PC-9 (cell line): Measurements from ENCODE around the gene SCAF4. TPM values are rescaled to one million over a fixed set of nuclear protein-coding genes. Genes with fewer than 3 reads are reported as not detected.

Experiments used
- BruUV-seq: library from RNA; stranded (reverse); fragments of 400-500 nt; replicated peaks from 2 replicates; lab custom pipeline; 2021; lab: Mats Ljungman, UMichigan
- CTCF ChIA-PET: fragments of 300-600 bp; sonication (Branson Sonifier 250); formaldehyde crosslinking; loops from one replicate; lab custom pipeline; 2022; ENCODE audit warnings: antibody characterized with exemption; lab: Charles Lee
- POLR2A ChIA-PET: fragments of 300-600 bp; sonication (Branson Sonifier 250); formaldehyde crosslinking; loops from one replicate; lab custom pipeline; 2022; ENCODE audit warnings: antibody characterized with exemption; ENCODE audit not compliant: unreplicated experiment; lab: Charles Lee
- DNase-seq, 2 experiments: peaks; one replicate each; pipeline versions ENCODE4 v3.0.0 to v3.0.0-alpha.2; 2015 to 2022; ENCODE audit warnings: mixed read lengths in 1 of 2
- H2AFZ ChIP-seq: fragments of 200-600 bp; sonication (generic); 2 replicates; pipeline ENCODE4 v1.8.1; 2017; ENCODE audit warnings: antibody characterized with exemption
- H3F3A ChIP-seq: fragments of 200-600 bp; sonication (generic); 2 replicates; pipeline ENCODE4 v1.8.1; 2017; ENCODE audit warnings: antibody characterized with exemption, mild to moderate bottlenecking, low read depth; ENCODE audit not compliant: insufficient read depth
- H3K27ac ChIP-seq: fragments of 200-600 bp; sonication (generic); 2 replicates; pipeline ENCODE4 v1.6.1; 2016; ENCODE audit warnings: mixed run types
- H3K27me3 ChIP-seq: fragments of 200-600 bp; sonication (generic); 2 replicates; pipeline ENCODE4 v1.6.1; 2016; ENCODE audit warnings: low read depth, mixed run types; ENCODE audit not compliant: insufficient read depth
- H3K36me3 ChIP-seq: fragments of 200-600 bp; sonication (generic); 2 replicates; pipeline ENCODE4 v1.6.1; 2016; ENCODE audit warnings: low read depth, mixed run types
- H3K4me1 ChIP-seq: fragments of 200-600 bp; sonication (generic); replicated peaks from 2 replicates; pipeline ENCODE4 v1.6.1; 2016; ENCODE audit warnings: mixed run types; ENCODE audit not compliant: insufficient read depth
- H3K4me2 ChIP-seq: fragments of 200-600 bp; sonication (generic); 2 replicates; pipeline ENCODE4 v1.6.1; 2017; ENCODE audit warnings: mixed run types
- H3K4me3 ChIP-seq: fragments of 200-600 bp; sonication (generic); 2 replicates; pipeline ENCODE4 v1.6.1; 2016; ENCODE audit warnings: mixed run types
- H3K79me2 ChIP-seq: fragments of 200-600 bp; sonication (generic); 2 replicates; pipeline ENCODE4 v1.6.1; 2017; ENCODE audit warnings: low read depth, mixed run types
- H3K9me2 ChIP-seq: fragments of 200-600 bp; sonication (generic); 2 replicates; pipeline ENCODE4 v1.8.1; 2017; ENCODE audit warnings: mild to moderate bottlenecking; ENCODE audit not compliant: insufficient read depth
- H3K9me3 ChIP-seq: fragments of 200-600 bp; sonication (generic); 2 replicates; pipeline ENCODE4 v1.8.1; 2016; ENCODE audit warnings: low read depth; ENCODE audit not compliant: insufficient read depth
- H4K20me1 ChIP-seq: fragments of 200-600 bp; sonication (generic); 2 replicates; pipeline ENCODE4 v1.8.1; 2017; ENCODE audit not compliant: insufficient read depth
- CTCF ChIP-seq: fragments of 200-600 bp; sonication (generic); conservative IDR thresholded peaks from 2 replicates; pipeline ENCODE4 v1.6.1; 2017; ENCODE audit warnings: mixed run types, antibody characterized with exemption, mild to moderate bottlenecking, moderate library complexity
- EZH2 ChIP-seq: fragments of 200-600 bp; sonication (generic); IDR thresholded peaks from 2 replicates; pipeline ENCODE4 v1.8.0; 2017; ENCODE audit warnings: antibody characterized with exemption, low read depth
- intact Hi-C: fragments of 100-400 bp; cut with micrococcal nuclease; formaldehyde crosslinking; loops from one replicate; pipeline ENCODE4 v1.10.0; 2022; ENCODE audit not compliant: unreplicated experiment
- total RNA-seq: library from RNA; stranded (reverse); gene quantifications from 2 replicates; pipeline ENCODE4 v1.2.3, GENCODE V29; 2021

SCAF4 gene
- total RNA-seq, 1 experiment from 2014 or later = 30.0 TPM

GRCh38 chr21:31629972-31630711 is 101.8 kb downstream of the SCAF4 start:
- ChIA-PET POLR2A (no interaction called here), CTCF (no interaction called here)
- Histone ChIP-seq H3K79me2 (no peaks in the 10 kb centered on the region), H4K20me1 (no peaks in the 10 kb centered on the region), H3K9me3 (no peaks in the 10 kb centered on the region), H3K4me1 (peaks cover 15% of the 10 kb centered on the region), H2AFZ (no peak overlapping the region), H3K9me2 (no peaks in the 10 kb centered on the region), H3F3A (peaks cover 12% of the 10 kb centered on the region; the same call in 1 of the 2 replicates), H3K36me3 (no peaks in the 10 kb centered on the region), H3K4me3 (no peak overlapping the region), H3K4me2 (peak overlapping the region; percentile 37), H3K27ac (no peak overlapping the region), H3K27me3 (no peaks in the 10 kb centered on the region)
- BruUV-seq = no TSS peak
- intact Hi-C loops = no loop called here
- TF ChIP-seq CTCF (no peak), EZH2 (no peak)
- peak; percentile 68 to 91 for DNase-seq

- intact Hi-C loops = no loop called here
- DNase-seq = no peak
- Histone ChIP-seq H3K9me3 (no peaks in the 10 kb centered on the region), H2AFZ (no peak overlapping the region), H4K20me1 (no peaks in the 10 kb centered on the region), H3K9me2 (no peaks in the 10 kb centered on the region), H3K4me3 (no peak overlapping the region), H3F3A (peaks cover 9% of the 10 kb centered on the region; the same call in 1 of the 2 replicates), H3K4me2 (no peak overlapping the region), H3K36me3 (no peaks in the 10 kb centered on the region), H3K79me2 (no peaks in the 10 kb centered on the region), H3K4me1 (peaks cover 8% of the 10 kb centered on the region; the same call in 1 of the 2 replicates), H3K27ac (no peak overlapping the region), H3K27me3 (no peaks in the 10 kb centered on the region)
- CTCF ChIA-PET = interaction anchor here (0.6 kb wide), 1 partner anchor 321 kb away, joined by 4 read pairs; no protein-coding TSS in a partner anchor
- no TSS peak for BruUV-seq
- TF ChIP-seq EZH2 (no peak), CTCF (no peak)
- POLR2A ChIA-PET = no interaction called here
These were observed 106.9 kb downstream of the SCAF4 start for GRCh38 chr21:31624961-31625491.

- no peaks in the 10 kb centered on the region for H3K9me3 ChIP-seq
- 0 out of 2 replicates have a peak, but pooled peaks cover under 1% of the 10 kb centered on the region for H3F3A ChIP-seq
- CTCF ChIA-PET = interaction anchor here (0.6 kb wide), 1 partner anchor 320 kb away, joined by 4 read pairs; no protein-coding TSS in a partner anchor
- H3K27me3 ChIP-seq = no peaks in the 10 kb centered on the region
- H3K9me2 ChIP-seq = no peaks in the 10 kb centered on the region
- no peak for TF ChIP-seq EZH2
- TF ChIP-seq CTCF = no peak
- H3K4me2 ChIP-seq = no peak overlapping the region
- BruUV-seq = no TSS peak
- H3K36me3 ChIP-seq = no peaks in the 10 kb centered on the region
- H3K4me1 ChIP-seq = 0 out of 2 replicates have a peak, but pooled peaks cover under 1% of the 10 kb centered on the region
- H2AFZ ChIP-seq = no peak overlapping the region
- no peak for DNase-seq
- H4K20me1 ChIP-seq = no peaks in the 10 kb centered on the region
- H3K79me2 ChIP-seq = no peaks in the 10 kb centered on the region
- POLR2A ChIA-PET = no interaction called here
- no peak overlapping the region for H3K27ac ChIP-seq
- intact Hi-C loops = no loop called here
- no peak overlapping the region for H3K4me3 ChIP-seq
These were observed 107.7 kb downstream of the SCAF4 start for GRCh38 chr21:31624181-31624580.
